ENCODE measurements around the gene FRK.
"Not testable (repeated sequence)": the region's sequence is repeated elsewhere in the genome, so short reads cannot be mapped to it uniquely, and the experiment has no call there.

FRK gene

GRCh38 chr6:116073765-116074440 lies 13.2 kb upstream of the FRK start:
- DNase-seq (ENCODE audit: low read depth): no peak

- DNase-seq (ENCODE audit: low read depth): no peak
These were observed 11.7 kb upstream of the FRK start for GRCh38 chr6:116072368-116072767.

GRCh38 chr6:116070616-116071389 lies 10.1 kb upstream of the FRK start:
- no peak for DNase-seq (ENCODE audit: low read depth)

- no peak for DNase-seq (ENCODE audit: low read depth)
These were observed 9.4 kb upstream of the FRK start for GRCh38 chr6:116070101-116070500.

- no peak for DNase-seq (ENCODE audit: low read depth)
These were observed 6.1 kb upstream of the FRK start for GRCh38 chr6:116066789-116067188.

GRCh38 chr6:116064666-116065065 lies 4.0 kb upstream of the FRK start:
- DNase-seq (ENCODE audit: low read depth): no peak

GRCh38 chr6:116062496-116062895 lies 1.8 kb upstream of the FRK start:
- DNase-seq (ENCODE audit: low read depth): no peak

GRCh38 chr6:116059713-116060571 lies 749 bp downstream of the FRK start:
- DNase-seq (ENCODE audit: low read depth): no peak

GRCh38 chr6:116057766-116058165 lies 2.9 kb downstream of the FRK start:
- DNase-seq (ENCODE audit: low read depth): no peak

- DNase-seq (ENCODE audit: low read depth): no peak
These were observed 5.2 kb downstream of the FRK start for GRCh38 chr6:116055513-116055912.

GRCh38 chr6:116051244-116051643 lies 9.4 kb downstream of the FRK start:
- no peak for DNase-seq (ENCODE audit: low read depth)

- no peak for DNase-seq (ENCODE audit: low read depth)
These were observed 10.0 kb downstream of the FRK start for GRCh38 chr6:116050737-116051136.

- no peak for DNase-seq (ENCODE audit: low read depth)
These were observed 11.4 kb downstream of the FRK start for GRCh38 chr6:116049321-116049720.

GRCh38 chr6:116047173-116047933 lies 13.3 kb downstream of the FRK start:
- DNase-seq (ENCODE audit: low read depth): no peak

GRCh38 chr6:116046737-116047136 lies 14.0 kb downstream of the FRK start:
- DNase-seq (ENCODE audit: low read depth): no peak

GRCh38 chr6:116046272-116046671 lies 14.4 kb downstream of the FRK start:
- DNase-seq (ENCODE audit: low read depth): not testable (repeated sequence)

GRCh38 chr6:116041934-116042333 lies 18.8 kb downstream of the FRK start:
- DNase-seq (ENCODE audit: low read depth): no peak

GRCh38 chr6:116040993-116041392 lies 19.7 kb downstream of the FRK start:
- no peak for DNase-seq (ENCODE audit: low read depth)

GRCh38 chr6:116036885-116037284 lies 23.8 kb downstream of the FRK start:
- DNase-seq (ENCODE audit: low read depth): no peak

- no peak for DNase-seq (ENCODE audit: low read depth)
These were observed 24.5 kb downstream of the FRK start for GRCh38 chr6:116036075-116036773.

GRCh38 chr6:116035616-116036015 lies 25.1 kb downstream of the FRK start:
- no peak for DNase-seq (ENCODE audit: low read depth)
